Immature natural killer cell (primary cell): Measurements from ENCODE around the gene ASAP2. TPM values are rescaled to one million over a fixed set of nuclear protein-coding genes. Genes with fewer than 3 reads are reported as not detected.

Experiments
- DNase-seq, 3 donors: peaks; one replicate each; pipeline ENCODE4 v3.0.0; 2022; ENCODE audit warnings: mixed read lengths in 1 of 3
- H3K27ac Mint-ChIP-seq, 6 donors: one replicate each; pipeline ENCODE4 v1.8.0; 2020; ENCODE audit warnings: mixed read lengths in 6 of 6, mild to moderate bottlenecking in 5 of 6, inconsistent platforms in 4 of 6, moderate library complexity in 3 of 6
- H3K27me3 Mint-ChIP-seq, 3 donors: one replicate each; pipeline ENCODE4 v1.8.0; 2020 to 2021; ENCODE audit warnings: low read depth in 3 of 3, mild to moderate bottlenecking in 3 of 3, mixed read lengths in 3 of 3, moderate library complexity in 3 of 3, inconsistent platforms in 1 of 3
- H3K36me3 Mint-ChIP-seq, 3 donors: one replicate each; pipeline ENCODE4 v1.8.0; 2020; ENCODE audit warnings: mixed read lengths in 3 of 3, inconsistent platforms in 2 of 3, mild to moderate bottlenecking in 2 of 3
- H3K4me1 Mint-ChIP-seq, 2 donors: one replicate each; pipeline ENCODE4 v1.8.0; 2020; ENCODE audit warnings: inconsistent platforms in 2 of 2, mild to moderate bottlenecking in 2 of 2, mixed read lengths in 2 of 2, moderate library complexity in 1 of 2
- H3K4me3 Mint-ChIP-seq, 5 donors: one replicate each; pipeline ENCODE4 v1.8.0; 2020; ENCODE audit warnings: mild to moderate bottlenecking in 5 of 5, mixed read lengths in 5 of 5, inconsistent platforms in 3 of 5, moderate library complexity in 3 of 5
- H3K9me3 Mint-ChIP-seq, 6 donors: one replicate each; pipeline ENCODE4 v1.8.0; 2020; ENCODE audit warnings: mild to moderate bottlenecking in 6 of 6, mixed read lengths in 6 of 6, inconsistent platforms in 4 of 6, moderate library complexity in 3 of 6
- polyA plus RNA-seq, 3 donors: library from polyadenylated mRNA; unstranded; fragments of 300-500 nt; fragmentation: Illumina TruSeq; gene quantifications; one replicate each; pipeline ENCODE4 v1.2.3, GENCODE V29; 2021

ASAP2 gene
- polyA plus RNA-seq, 3 donors from 2014 or later: 0.04 to 0.06 TPM; not detected in 1

DNA sequence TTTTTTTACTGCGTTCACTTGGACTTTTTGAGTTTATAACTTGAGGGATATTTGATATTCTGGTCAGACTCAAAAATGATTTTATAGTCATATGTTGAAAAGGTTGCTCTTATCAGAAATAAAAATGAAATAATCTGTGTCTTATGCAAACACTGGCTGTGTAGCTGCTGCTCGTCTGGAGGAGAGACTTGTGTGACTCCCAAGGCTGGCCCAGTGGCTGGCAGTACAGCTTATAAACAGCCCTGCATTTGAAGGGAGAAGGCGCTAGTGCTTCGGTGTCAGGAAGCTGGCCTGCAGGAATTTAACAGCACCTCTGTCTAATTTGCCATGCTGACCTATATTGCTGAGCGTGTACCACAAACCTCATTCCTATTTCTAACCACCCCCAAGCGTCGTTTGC, 74.5 kb downstream of the ASAP2 start:
- Mint-ChIP-seq H3K9me3 (no peaks in the 10 kb centered on the region), H3K4me3 (no peak overlapping the region), H3K36me3 (no peaks in the 10 kb centered on the region), H3K4me1 (no peaks in the 10 kb centered on the region), H3K27ac (no peak overlapping the region), H3K27me3 (peaks cover 4 to 6% (median 4%) of the 10 kb centered on the region in 3 donors)
- DNase-seq: no peak

DNA sequence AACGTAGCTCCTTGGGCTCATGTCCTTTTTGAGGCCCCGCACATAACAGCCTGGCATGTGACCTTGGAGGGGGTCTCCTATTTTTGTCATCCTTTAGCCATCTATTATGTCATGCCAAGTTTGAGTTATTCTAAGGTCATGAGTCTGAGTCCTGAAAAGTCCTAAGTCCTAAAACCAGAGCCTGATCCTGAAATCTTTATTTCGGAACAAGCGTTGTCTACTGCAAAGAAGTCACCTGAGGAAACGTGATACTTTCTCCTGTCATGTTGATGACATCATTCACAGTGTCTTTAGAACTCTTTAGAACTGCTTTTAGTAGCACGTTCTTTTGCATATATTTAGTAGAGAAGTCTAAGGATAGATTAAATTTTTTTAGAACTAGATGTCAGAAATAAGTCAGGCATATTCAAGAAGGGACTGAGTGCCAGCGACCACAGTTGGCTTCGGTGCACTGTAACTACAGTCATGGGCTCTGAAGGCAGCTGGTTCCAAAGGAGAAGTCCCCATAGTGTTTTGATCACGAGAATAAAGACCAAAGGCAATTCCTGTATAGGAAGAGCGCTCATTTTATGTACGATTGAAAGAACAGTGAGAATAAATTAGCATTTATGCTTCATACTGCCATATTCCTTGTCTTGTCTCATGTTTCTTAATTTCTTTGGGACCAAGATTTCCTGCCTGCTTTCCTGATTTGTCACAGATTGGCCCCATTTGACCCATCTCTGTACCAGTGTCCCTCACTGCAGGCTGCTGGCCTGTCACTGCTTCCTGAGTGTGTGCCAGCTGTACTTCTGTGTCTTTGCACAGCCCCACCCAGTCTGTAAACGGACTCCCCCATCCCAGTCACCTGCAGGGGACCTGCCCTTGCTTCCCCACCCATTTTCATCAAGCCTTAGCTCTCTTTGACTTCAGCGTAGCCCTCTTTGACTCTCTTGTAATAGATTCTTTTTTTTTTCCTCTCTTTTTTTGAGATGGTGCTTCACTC, 75.8 kb downstream of the ASAP2 start:
- DNase-seq: no peak
- no peaks in the 10 kb centered on the region for H3K36me3 Mint-ChIP-seq
- no peaks in the 10 kb centered on the region for H3K4me1 Mint-ChIP-seq
- H3K4me3 Mint-ChIP-seq: no peak overlapping the region
- H3K9me3 Mint-ChIP-seq: no peaks in the 10 kb centered on the region
- H3K27ac Mint-ChIP-seq: no peak overlapping the region
- H3K27me3 Mint-ChIP-seq: peaks cover 2 to 6% (median 5%) of the 10 kb centered on the region in 3 donors

DNA sequence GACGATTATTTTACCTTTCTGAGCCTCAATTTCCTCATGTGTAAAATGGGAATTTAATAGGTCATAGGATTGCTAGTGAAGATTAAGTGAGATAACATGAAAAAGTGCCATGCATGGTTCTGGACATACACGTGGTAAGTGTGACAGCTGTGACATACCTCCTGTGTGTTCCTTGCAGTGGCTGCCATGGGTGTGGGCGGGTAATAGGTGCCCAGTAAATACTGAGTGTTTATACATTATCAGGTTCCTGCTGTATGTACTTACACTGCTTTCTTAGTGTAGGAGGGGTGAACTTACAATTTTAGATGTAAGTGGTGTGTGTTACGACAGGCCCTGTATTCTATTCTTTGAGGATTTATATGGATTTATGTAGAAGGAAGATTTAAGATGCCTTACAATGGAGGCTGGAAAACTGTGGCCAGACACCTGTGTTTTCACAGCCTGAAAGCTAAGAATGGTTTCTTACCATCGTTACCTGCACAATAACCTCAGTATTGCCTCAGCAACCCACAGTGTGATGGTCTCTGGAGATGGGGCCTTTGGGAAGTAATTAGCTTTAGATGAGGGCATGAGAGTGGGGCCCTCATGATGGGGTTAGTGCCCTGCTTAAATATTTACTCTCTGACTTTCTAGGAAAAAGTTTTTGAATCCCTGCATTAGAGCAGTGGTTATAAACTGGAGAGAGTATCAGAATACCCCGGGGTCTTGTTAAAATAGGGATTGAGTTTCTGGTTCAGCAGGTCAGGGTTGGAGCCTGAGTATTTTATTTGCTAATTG, 78.1 kb downstream of the ASAP2 start:
- no peaks in the 10 kb centered on the region for H3K9me3 Mint-ChIP-seq
- H3K4me3 Mint-ChIP-seq: no peak overlapping the region
- H3K4me1 Mint-ChIP-seq: no peaks in the 10 kb centered on the region
- no peaks in the 10 kb centered on the region for H3K36me3 Mint-ChIP-seq
- H3K27ac Mint-ChIP-seq: no peak overlapping the region
- peaks cover 5 to 8% (median 5%) of the 10 kb centered on the region in 3 donors for H3K27me3 Mint-ChIP-seq
- no peak for DNase-seq

DNA sequence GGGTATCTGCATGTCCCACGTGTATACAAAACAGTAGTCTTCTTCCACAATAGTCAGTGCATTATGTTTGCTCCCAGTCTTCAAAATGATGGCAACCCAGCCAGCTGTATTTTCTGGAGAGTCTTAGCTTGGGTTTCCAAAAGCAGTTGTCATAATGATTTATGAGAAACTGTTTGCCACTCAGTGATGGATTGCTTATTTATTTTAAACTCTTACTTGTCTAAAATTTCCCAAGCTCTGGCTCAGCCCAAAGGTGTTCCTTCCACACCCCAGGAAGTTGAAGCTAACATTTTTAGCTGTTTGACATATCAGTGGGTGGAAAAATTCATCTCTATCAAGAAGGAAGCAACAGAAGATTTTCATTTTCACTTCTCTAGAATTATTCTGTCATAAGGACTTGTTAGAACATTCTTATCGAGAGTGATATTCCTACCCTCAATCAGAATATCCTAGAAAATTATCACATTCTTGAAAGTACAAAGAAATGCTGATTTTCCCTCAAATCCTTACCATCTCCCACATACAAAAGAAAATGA, 78.8 kb downstream of the ASAP2 start:
- H3K4me3 Mint-ChIP-seq: no peak overlapping the region
- H3K4me1 Mint-ChIP-seq: no peaks in the 10 kb centered on the region
- H3K27me3 Mint-ChIP-seq: peaks cover 5 to 8% (median 5%) of the 10 kb centered on the region in 3 donors
- DNase-seq: no peak
- H3K9me3 Mint-ChIP-seq: no peaks in the 10 kb centered on the region
- H3K36me3 Mint-ChIP-seq: no peaks in the 10 kb centered on the region
- H3K27ac Mint-ChIP-seq: no peak overlapping the region

DNA sequence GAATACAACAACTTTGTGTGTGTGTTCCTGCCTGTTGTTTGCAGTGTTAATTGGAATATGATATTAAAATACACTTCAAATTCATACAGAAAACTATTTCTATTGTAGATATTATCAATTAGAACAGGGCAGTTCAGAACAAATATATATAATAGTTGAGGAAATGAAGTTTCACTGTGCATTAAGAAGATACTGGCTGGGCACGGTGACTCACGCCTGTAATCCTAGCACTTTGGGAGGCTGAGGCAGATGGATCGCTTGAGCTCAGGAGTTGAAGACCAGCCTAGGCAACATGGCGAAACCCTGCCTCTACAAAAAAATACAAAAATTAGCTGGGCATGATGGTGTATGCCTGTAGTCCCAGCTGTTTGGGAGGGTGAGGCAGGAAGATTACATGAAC, 79.3 kb downstream of the ASAP2 start:
- no peak overlapping the region for H3K4me3 Mint-ChIP-seq
- no peak for DNase-seq
- no peaks in the 10 kb centered on the region for H3K36me3 Mint-ChIP-seq
- H3K27me3 Mint-ChIP-seq: peaks cover 5 to 8% (median 5%) of the 10 kb centered on the region in 3 donors
- H3K9me3 Mint-ChIP-seq: no peaks in the 10 kb centered on the region
- H3K27ac Mint-ChIP-seq: no peak overlapping the region
- no peaks in the 10 kb centered on the region for H3K4me1 Mint-ChIP-seq

DNA sequence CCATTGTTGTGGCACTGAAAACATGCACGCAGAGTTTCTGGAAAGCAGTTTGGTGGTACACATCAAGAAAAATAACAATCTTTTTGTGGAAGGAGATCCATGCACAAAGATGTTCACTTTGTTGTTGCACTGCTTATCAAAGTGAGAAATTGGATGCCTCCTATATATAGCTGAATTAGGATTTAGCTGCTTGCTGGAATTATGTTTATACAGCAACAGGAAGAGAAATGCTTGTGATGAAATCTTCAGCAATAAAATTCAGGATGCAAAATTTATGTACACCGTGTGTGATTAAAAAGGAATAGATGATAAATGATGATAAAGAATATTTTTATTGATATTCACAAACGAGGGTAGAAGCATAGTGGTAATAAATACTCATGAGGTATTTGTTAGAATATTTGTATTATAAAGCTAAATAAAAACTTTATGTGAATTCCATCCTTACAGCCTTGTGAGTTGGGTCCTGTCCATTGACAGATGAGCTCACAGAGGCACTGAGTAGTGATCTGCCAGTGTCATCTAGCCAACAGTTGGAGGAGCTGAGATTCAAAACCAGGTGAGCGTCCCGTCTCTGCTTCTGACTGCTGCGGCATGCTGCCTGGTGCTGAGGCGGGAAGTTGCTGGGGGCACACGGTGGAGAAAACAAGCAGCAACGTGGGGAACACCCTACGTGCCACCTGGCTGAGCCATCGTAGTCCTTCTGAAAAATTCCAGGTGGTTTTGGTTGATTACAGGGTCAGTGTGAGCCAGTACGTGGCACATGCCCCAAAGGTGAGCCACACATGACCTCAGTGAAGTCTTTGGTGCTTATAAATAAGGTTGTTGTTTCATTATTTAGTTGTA, 80.2 kb downstream of the ASAP2 start:
- no peak overlapping the region for H3K4me3 Mint-ChIP-seq
- peaks cover 3 to 10% (median 5%) of the 10 kb centered on the region in 3 donors for H3K27me3 Mint-ChIP-seq
- no peak overlapping the region for H3K27ac Mint-ChIP-seq
- no peaks in the 10 kb centered on the region for H3K36me3 Mint-ChIP-seq
- no peaks in the 10 kb centered on the region for H3K4me1 Mint-ChIP-seq
- no peaks in the 10 kb centered on the region for H3K9me3 Mint-ChIP-seq
- DNase-seq: no peak

DNA sequence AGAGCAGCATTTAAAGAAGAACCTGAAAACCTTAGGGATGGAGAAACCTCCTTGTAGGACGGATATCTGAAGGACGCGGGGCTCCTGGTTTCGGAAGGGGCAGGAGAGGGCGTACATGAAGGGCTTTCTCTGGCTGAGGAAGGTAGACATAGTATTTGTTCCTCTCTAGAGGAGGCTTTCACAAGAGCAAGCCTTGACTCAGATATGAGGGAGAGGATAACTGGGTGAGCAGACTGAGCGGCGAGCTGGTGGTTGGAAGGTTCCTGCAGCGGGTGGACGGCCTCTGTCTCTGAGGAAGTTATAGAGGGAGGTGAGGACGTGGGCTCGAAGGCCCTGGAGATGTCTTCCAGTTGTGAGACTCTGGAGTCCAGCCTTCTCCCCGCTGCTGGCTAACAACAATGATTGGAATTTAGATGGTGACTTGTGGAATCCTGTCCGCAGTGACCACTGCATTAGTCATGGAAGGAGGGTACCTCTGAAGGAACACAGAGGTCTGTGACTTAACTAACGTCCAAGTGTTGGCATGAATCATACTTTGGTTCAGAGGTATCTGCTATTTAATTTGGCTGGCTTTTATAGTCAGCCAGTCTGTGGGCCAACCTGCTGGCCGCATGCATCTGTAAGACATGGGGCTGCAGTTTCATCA, 80.9 kb downstream of the ASAP2 start:
- Mint-ChIP-seq H3K36me3 (no peaks in the 10 kb centered on the region), H3K27ac (no peak overlapping the region), H3K9me3 (no peaks in the 10 kb centered on the region), H3K27me3 (peaks cover 3 to 15% (median 5%) of the 10 kb centered on the region in 3 donors), H3K4me3 (no peak overlapping the region), H3K4me1 (no peaks in the 10 kb centered on the region)
- DNase-seq: no peak

DNA sequence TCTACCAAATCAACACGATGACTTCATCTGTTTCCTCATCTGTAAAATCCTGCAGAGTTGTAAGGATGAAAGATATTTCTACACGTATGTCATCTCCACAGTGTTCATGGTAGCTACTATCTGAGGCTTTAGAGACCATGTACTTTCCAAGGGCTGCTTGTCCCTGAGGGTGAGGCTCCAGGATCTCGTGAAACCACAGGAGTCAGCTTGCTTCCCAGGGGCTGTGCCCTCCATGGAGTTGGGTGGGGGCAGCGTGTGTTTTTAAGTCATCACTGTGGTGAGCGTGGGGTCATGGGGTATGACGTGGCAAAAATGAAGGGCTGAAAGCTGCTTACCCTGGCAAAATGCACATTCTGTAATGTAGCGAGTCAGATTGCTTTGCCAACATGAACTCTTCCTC, 81.6 kb downstream of the ASAP2 start:
- Mint-ChIP-seq H3K36me3 (no peaks in the 10 kb centered on the region), H3K4me1 (no peaks in the 10 kb centered on the region), H3K4me3 (no peak overlapping the region), H3K27ac (no peak overlapping the region), H3K9me3 (no peaks in the 10 kb centered on the region), H3K27me3 (peaks cover 1 to 12% (median 5%) of the 10 kb centered on the region in 3 donors)
- no peak for DNase-seq

DNA sequence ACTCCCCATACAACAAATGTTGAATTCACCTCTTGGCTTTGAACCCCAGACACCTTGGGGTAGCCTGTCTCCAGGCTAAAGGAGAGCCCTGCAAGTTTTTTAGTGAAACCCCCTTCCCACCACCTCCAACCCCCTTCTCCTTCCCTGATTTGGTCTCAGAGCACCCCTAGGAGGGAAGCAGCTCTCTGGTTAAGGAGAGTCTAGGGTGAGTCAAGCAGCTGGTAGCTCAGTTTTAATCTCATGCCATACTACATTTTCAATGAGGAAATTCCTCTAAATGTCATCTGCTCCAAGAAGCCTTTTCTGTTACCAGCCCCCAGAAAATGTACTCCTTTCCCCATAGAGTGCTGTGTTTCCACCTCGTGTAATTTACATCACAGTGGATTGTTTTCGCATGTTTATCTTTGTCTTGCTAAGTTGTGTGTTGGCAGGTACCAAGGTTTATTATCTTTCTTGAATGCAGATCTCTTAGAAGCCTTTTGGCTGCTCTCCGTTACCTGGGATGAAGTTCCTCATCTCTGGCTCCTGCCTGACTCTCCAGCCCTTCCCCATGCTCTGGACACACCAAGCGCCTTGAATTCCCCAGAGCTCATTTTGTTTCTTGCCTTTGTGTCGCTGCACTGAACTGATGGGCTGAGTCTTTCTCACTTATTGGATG, 82.2 kb downstream of the ASAP2 start:
- Mint-ChIP-seq H3K4me1 (no peaks in the 10 kb centered on the region), H3K9me3 (no peaks in the 10 kb centered on the region), H3K27me3 (peaks cover 1 to 11% (median 5%) of the 10 kb centered on the region in 3 donors), H3K36me3 (no peaks in the 10 kb centered on the region), H3K27ac (no peak overlapping the region), H3K4me3 (no peak overlapping the region)
- DNase-seq: no peak

DNA sequence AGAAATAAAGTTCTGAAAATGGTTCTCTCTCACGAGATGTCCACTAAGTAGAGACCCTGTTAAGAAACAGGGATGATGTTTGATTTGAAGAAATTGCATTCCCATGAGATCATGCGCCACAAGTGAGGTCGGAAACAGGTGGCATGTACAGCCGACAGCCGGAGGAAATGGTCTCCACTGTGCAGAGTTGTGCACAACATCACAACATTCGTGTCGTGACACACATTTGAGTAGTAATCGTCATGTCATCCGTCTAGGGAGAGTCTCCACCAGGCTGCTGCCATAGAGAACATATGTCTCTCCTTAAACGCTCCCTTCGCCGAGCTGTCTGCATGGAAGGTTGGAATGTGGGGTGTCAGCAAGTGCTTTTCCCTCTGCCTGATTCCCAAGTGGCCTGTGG, 84.7 kb downstream of the ASAP2 start:
- no peaks in the 10 kb centered on the region for H3K4me1 Mint-ChIP-seq
- no peak overlapping the region for H3K27ac Mint-ChIP-seq
- H3K9me3 Mint-ChIP-seq: no peaks in the 10 kb centered on the region
- no peak overlapping the region for H3K4me3 Mint-ChIP-seq
- no peak for DNase-seq
- H3K36me3 Mint-ChIP-seq: no peaks in the 10 kb centered on the region
- H3K27me3 Mint-ChIP-seq: peaks cover 1 to 13% (median 3%) of the 10 kb centered on the region in 3 donors

DNA sequence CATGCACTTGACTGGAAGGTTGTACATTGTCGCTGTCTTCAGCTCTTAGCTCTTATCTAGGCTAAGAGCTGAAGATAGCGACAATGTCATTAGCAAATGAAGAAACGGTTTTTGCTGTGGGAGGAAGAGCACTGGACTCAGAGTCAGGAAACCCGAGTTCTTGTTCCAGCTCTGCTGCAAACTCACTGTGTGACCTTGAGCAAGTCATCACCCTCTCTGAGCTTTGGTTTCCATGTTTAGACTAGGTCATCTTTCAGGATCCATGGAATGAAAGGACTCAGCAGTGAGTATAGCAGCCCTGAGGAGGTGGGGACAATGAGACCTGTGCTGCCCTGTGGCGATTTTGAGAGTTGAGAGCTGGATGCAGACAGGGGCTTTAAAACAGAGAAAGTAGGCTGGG, 85.3 kb downstream of the ASAP2 start:
- peaks cover 1 to 13% (median 5%) of the 10 kb centered on the region in 3 donors for H3K27me3 Mint-ChIP-seq
- H3K4me3 Mint-ChIP-seq: no peak overlapping the region
- H3K36me3 Mint-ChIP-seq: no peaks in the 10 kb centered on the region
- no peaks in the 10 kb centered on the region for H3K4me1 Mint-ChIP-seq
- no peaks in the 10 kb centered on the region for H3K9me3 Mint-ChIP-seq
- no peak overlapping the region for H3K27ac Mint-ChIP-seq
- no peak for DNase-seq

DNA sequence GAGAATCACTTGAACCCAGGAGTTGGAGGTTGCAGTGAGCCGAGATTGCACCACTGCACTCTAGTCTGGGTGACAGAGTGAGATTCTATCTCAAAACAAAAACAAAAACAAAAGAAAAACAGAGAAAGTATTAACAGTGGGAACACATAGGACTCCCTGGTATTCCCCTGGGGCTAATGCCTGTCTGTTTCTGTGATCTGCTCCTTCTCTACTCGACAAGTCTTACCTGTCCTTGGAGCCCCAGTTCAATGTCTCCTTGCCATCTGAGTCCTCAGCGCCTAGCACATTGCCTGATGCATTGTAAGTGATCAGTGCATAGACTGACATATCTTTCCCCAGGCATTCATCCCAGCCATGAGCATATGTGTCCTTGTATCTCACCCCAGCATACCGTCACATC, 85.8 kb downstream of the ASAP2 start:
- Mint-ChIP-seq H3K36me3 (no peaks in the 10 kb centered on the region), H3K27ac (no peak overlapping the region), H3K27me3 (peaks cover 0 to 12% (median 5%) of the 10 kb centered on the region in 3 donors), H3K4me1 (no peaks in the 10 kb centered on the region), H3K9me3 (no peaks in the 10 kb centered on the region), H3K4me3 (no peak overlapping the region)
- no peak for DNase-seq
